MCF 10A (cell line): ENCODE measurements around the gene TEX261. TPM values are rescaled to one million over a fixed set of nuclear protein-coding genes. Genes with fewer than 3 reads are reported as not detected.

Experiments
- BruUV-seq: library from RNA; stranded (reverse); fragments of 400-500 nt; replicated peaks from 2 replicates; lab custom pipeline; 2021; lab: Mats Ljungman, UMichigan
- CTCF ChIA-PET: fragments of 300-600 bp; sonication (Branson Sonifier 250); formaldehyde crosslinking; extraction: SDS; loops from one replicate; lab custom pipeline; 2021; ENCODE audit warnings: antibody characterized with exemption, inconsistent platforms; lab: Yijun Ruan, JAX
- POLR2A ChIA-PET: fragments of 300-600, 350-650 bp; sonication (Branson Sonifier 250); formaldehyde crosslinking; extraction: SDS; loops from one replicate; lab custom pipeline; 2020; ENCODE audit warnings: antibody characterized with exemption, inconsistent platforms; lab: Yijun Ruan, JAX
- DNase-seq: peaks from one replicate; pipeline ENCODE4 v3.0.0-alpha.2; 2018; ENCODE audit not compliant: unreplicated experiment
- H3K27ac Mint-ChIP-seq: one replicate; pipeline ENCODE4 v1.8.0; 2022; ENCODE audit warnings: mild to moderate bottlenecking, low read depth, mixed read lengths; ENCODE audit not compliant: unreplicated experiment
- H3K27me3 Mint-ChIP-seq: one replicate; pipeline ENCODE4 v1.8.0; 2022; ENCODE audit warnings: mixed read lengths; ENCODE audit not compliant: insufficient read depth, unreplicated experiment
- H3K36me3 Mint-ChIP-seq: one replicate; pipeline ENCODE4 v1.8.0; 2022; ENCODE audit warnings: mild to moderate bottlenecking, moderate library complexity, mixed read lengths; ENCODE audit not compliant: insufficient read depth, unreplicated experiment
- H3K4me1 Mint-ChIP-seq: one replicate; pipeline ENCODE4 v1.8.0; 2022; ENCODE audit warnings: mixed read lengths; ENCODE audit not compliant: insufficient read depth, unreplicated experiment
- H3K4me3 Mint-ChIP-seq: one replicate; pipeline ENCODE4 v1.8.0; 2022; ENCODE audit warnings: mild to moderate bottlenecking, moderate library complexity, mixed read lengths; ENCODE audit not compliant: unreplicated experiment
- H3K9me3 Mint-ChIP-seq: one replicate; pipeline ENCODE4 v1.8.0; 2022; ENCODE audit warnings: mixed read lengths; ENCODE audit not compliant: unreplicated experiment
- intact Hi-C: fragments of 100-400 bp; cut with micrococcal nuclease; formaldehyde crosslinking; loops from 2 replicates; pipeline ENCODE4 v1.14.1; 2022
- total RNA-seq: library from RNA; stranded (reverse); gene quantifications from 2 replicates; pipeline ENCODE4 v1.2.3, GENCODE V29; 2022
- TF ChIP-seq, protein P1 (sequence below): fragments of 200-600 bp; IDR thresholded peaks from one replicate; pipeline ENCODE4 v1.8.0; 2022; ENCODE audit warnings: antibody characterized with exemption, mild to moderate bottlenecking; ENCODE audit not compliant: unreplicated experiment

The TEX261 gene
- total RNA-seq, 1 experiment from 2014 or later = 63.2 TPM

DNA sequence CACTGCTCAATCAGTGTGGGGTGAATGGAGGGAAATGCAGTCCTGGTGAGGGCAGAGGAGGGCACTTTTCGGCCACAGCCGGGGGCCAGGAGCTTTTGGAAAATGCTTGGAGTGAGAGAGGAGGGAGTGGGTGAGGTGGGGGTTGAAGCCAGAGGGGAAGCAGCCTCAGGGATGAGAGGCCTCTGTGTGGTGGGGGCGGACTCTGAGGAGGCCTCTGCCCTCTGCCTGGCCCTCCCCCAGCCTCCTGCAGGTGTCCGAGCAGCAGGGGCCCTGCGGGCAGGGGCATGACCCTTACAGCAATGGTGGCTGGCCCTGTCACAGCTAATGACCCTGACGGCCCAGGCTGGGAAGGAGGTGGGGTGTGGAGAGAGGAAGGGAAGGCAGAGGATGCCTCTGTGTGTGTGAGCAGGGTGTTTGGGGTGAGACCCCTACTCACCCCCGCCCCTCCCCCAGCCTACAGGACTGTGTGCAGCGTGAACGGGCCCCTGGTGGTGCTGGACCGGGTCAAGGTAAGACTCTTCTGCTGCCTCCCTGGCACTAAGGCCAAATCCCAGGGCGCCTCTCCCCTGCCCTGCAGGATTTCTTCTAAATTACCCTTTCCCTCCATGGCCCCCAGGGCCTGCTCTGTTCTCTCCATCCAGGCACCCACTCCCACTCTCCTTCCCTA is 51.3 kb downstream of the TEX261 start:
- no peaks in the 10 kb centered on the region for H3K36me3 Mint-ChIP-seq

DNA sequence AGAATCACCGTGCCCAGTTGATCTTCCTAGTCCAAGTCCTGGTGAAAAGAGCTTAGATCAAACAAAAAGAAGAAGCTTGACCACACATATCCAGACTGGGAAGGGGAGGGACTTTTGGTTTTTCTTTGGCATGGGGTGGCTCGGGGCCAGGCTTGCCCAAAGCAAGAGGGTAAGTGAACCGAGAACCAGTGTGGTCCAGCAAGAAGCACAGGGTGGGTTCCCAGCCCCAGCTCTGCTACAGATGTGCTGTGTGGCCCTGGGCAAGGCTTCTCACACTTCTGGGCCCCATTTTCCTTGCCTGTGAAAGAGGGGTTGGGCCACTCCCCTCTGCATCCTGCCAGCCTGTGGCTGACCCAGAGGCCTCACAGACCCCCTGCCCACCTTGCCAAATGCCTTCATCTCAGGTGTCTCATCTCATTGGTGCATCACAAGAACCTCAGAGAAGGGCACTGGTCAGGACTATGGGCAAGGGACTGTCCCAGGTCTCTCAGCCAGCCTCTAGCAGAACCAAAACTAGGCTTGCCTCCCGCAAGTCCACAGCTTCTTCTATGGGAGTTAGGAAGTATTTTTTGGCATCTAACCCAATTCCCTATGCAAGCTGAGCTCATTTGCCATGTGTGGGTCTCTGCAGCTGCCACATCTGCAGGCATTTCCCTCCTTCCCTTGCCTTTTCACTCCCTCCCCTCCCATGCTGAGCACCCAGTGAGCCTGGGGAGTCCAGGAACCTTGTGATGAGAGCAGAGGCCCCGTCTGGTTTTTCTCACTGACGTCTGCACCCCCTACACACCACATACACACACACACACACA is 52.1 kb downstream of the TEX261 start:
- ChIA-PET CTCF (interaction anchor here (0.6 to 1.1 kb wide), 5 partner anchors 19 to 352 kb away, joined by 3 to 4 read pairs (median 3); no protein-coding TSS in a partner anchor), POLR2A (no interaction called here)
- TF ChIP-seq, protein P1, sequence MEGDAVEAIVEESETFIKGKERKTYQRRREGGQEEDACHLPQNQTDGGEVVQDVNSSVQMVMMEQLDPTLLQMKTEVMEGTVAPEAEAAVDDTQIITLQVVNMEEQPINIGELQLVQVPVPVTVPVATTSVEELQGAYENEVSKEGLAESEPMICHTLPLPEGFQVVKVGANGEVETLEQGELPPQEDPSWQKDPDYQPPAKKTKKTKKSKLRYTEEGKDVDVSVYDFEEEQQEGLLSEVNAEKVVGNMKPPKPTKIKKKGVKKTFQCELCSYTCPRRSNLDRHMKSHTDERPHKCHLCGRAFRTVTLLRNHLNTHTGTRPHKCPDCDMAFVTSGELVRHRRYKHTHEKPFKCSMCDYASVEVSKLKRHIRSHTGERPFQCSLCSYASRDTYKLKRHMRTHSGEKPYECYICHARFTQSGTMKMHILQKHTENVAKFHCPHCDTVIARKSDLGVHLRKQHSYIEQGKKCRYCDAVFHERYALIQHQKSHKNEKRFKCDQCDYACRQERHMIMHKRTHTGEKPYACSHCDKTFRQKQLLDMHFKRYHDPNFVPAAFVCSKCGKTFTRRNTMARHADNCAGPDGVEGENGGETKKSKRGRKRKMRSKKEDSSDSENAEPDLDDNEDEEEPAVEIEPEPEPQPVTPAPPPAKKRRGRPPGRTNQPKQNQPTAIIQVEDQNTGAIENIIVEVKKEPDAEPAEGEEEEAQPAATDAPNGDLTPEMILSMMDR = no peak
- Mint-ChIP-seq H3K9me3 (no peaks in the 10 kb centered on the region), H3K4me1 (peaks cover 11% of the 10 kb centered on the region), H3K4me3 (no peak overlapping the region), H3K27ac (no peak overlapping the region), H3K27me3 (no peaks in the 10 kb centered on the region), H3K36me3 (no peaks in the 10 kb centered on the region)
- no peak for DNase-seq
- no TSS peak for BruUV-seq
- intact Hi-C loops = no loop called here

More for the DNA sequence above, 51.3 kb downstream of the TEX261 start:
- Mint-ChIP-seq H3K9me3 (no peaks in the 10 kb centered on the region), H3K27me3 (no peaks in the 10 kb centered on the region), H3K4me1 (peaks cover 18% of the 10 kb centered on the region), H3K4me3 (no peak overlapping the region), H3K27ac (no peak overlapping the region)
- DNase-seq = no peak
- BruUV-seq = no TSS peak
- TF ChIP-seq, protein P1 = no peak
- ChIA-PET POLR2A (no interaction called here), CTCF (interaction anchor here (0.6 to 1.1 kb wide), 3 partner anchors 71 to 139 kb away, joined by 3 to 4 read pairs (median 4); no protein-coding TSS in a partner anchor)
- intact Hi-C loops = no loop called here

DNA sequence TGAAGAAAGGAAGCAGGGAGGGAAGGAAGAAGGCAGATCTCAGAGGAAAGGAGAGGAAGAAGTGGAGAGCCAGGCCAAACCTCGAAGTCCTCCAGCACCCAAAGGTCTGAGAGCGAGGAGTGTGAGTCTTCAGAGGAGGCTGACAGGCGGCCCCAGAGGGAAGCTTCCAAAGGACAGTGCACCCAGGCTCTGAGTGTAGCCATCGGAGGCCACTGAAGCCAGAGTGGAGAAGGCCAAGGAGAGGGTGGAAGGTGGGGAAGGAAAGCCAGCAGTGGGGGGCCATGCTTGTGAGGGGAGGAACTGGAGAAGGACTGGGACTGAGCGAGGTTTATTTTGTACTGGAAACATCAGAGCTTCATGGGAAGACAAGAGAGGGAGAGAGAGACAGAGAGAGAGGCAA is 53.0 kb downstream of the TEX261 start:
- no peak overlapping the region for H3K27ac Mint-ChIP-seq
- ChIA-PET CTCF (interaction anchor here (0.7 to 1.1 kb wide), 3 partner anchors 20 to 148 kb away, joined by 3 read pairs; no protein-coding TSS in a partner anchor), POLR2A (interaction anchor here (0.7 kb wide), 1 partner anchor 10 kb away, joined by 3 read pairs; no protein-coding TSS in a partner anchor)
- intact Hi-C loops = no loop called here
- BruUV-seq = no TSS peak
- no peak overlapping the region for H3K4me3 Mint-ChIP-seq
- H3K36me3 Mint-ChIP-seq = no peaks in the 10 kb centered on the region
- DNase-seq = no peak
- H3K27me3 Mint-ChIP-seq = no peaks in the 10 kb centered on the region
- no peaks in the 10 kb centered on the region for H3K9me3 Mint-ChIP-seq
- TF ChIP-seq, protein P1 = no peak
- H3K4me1 Mint-ChIP-seq = peaks cover 7% of the 10 kb centered on the region

DNA sequence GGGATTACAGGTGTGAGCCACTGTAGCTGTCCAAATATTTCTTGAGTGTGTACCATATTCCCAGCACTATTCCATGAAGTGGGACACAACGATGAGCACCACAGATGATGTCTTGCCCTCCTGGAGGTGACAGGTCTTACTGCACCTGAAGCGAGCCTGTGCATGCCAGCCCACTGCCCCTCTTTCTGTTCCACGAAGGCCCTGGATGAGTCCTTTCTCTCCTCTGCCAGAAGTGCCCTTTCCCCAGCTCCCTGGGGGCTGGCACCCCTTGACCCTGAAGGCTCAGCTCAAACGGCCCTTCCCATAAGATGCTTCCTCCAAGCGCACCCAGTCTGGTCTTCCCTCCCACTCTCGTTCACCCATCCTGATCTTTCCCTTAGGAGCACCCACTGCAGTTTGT is 53.5 kb downstream of the TEX261 start:
- TF ChIP-seq, protein P1 = no peak

More for the DNA sequence above, 53.5 kb downstream of the TEX261 start:
- POLR2A ChIA-PET = interaction anchor here (0.7 kb wide), 1 partner anchor 9 kb away, joined by 3 read pairs; no protein-coding TSS in a partner anchor
- H3K36me3 Mint-ChIP-seq = peaks cover 4% of the 10 kb centered on the region
- peaks cover 5% of the 10 kb centered on the region for H3K4me1 Mint-ChIP-seq
- H3K27me3 Mint-ChIP-seq = no peaks in the 10 kb centered on the region
- H3K9me3 Mint-ChIP-seq = no peaks in the 10 kb centered on the region
- H3K27ac Mint-ChIP-seq = no peak overlapping the region
- intact Hi-C loops = no loop called here
- H3K4me3 Mint-ChIP-seq = no peak overlapping the region
- CTCF ChIA-PET = interaction anchor here (0.7 to 1.1 kb wide), 5 partner anchors 20 to 286 kb away, joined by 3 to 4 read pairs (median 3); no protein-coding TSS in a partner anchor
- DNase-seq = no peak
- BruUV-seq = no TSS peak
